GM12865 (cell line): ENCODE measurements around the gene UBXN11.

Source experiments
- DNase-seq: peaks from one replicate; pipeline ENCODE4 v3.0.0; 2010; ENCODE audit warnings: low read depth
- H3K4me3 ChIP-seq: 2 replicates; pipeline ENCODE4 v1.5.1; 2011; ENCODE audit warnings: mild to moderate bottlenecking, low read depth, low read length, control low read depth
- TF ChIP-seq, protein P1 (sequence below): IDR thresholded peaks from 2 replicates; pipeline ENCODE4 v1.5.1; 2011; ENCODE audit warnings: low read length, control low read depth, low read depth, inconsistent platforms; ENCODE audit not compliant: insufficient read depth; ENCODE audit errors: missing control alignments

The UBXN11 gene

DNA sequence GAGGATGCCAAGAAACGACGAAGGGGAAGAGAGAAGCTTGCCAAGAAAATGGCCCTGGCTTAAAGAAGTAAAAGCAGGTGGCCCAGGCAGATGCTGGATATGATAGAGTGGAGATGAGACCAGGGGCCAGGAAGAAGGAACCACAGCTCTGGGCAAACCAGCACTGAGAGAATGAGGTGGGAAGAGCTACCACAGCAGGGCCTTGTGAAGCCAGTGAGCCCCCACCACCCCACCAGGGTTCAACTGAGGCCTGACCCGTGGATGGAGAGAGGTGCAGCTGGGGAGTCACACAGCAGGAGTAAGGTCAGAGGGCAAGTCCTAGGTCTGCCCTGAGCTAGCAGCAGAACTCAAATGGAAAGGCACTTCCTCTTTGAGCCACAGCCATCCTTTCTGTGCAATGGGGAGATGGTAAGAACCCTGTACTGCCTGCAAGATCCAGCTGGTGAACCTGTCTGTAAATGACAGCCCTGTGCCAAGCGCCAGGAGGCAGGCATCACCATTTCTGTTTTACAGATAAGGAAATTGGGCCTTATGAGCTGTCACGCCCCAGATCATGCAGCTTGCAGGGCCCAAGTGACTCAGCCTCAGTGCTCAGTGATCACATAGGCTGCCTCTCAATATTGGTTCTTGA lies 18.0 kb downstream of the UBXN11 start:
- peak; percentile 77 for DNase-seq
- TF ChIP-seq, protein P1, sequence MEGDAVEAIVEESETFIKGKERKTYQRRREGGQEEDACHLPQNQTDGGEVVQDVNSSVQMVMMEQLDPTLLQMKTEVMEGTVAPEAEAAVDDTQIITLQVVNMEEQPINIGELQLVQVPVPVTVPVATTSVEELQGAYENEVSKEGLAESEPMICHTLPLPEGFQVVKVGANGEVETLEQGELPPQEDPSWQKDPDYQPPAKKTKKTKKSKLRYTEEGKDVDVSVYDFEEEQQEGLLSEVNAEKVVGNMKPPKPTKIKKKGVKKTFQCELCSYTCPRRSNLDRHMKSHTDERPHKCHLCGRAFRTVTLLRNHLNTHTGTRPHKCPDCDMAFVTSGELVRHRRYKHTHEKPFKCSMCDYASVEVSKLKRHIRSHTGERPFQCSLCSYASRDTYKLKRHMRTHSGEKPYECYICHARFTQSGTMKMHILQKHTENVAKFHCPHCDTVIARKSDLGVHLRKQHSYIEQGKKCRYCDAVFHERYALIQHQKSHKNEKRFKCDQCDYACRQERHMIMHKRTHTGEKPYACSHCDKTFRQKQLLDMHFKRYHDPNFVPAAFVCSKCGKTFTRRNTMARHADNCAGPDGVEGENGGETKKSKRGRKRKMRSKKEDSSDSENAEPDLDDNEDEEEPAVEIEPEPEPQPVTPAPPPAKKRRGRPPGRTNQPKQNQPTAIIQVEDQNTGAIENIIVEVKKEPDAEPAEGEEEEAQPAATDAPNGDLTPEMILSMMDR = no peak
- peak overlapping the region; percentile 34; the same call in 1 of the 2 replicates for H3K4me3 ChIP-seq

DNA sequence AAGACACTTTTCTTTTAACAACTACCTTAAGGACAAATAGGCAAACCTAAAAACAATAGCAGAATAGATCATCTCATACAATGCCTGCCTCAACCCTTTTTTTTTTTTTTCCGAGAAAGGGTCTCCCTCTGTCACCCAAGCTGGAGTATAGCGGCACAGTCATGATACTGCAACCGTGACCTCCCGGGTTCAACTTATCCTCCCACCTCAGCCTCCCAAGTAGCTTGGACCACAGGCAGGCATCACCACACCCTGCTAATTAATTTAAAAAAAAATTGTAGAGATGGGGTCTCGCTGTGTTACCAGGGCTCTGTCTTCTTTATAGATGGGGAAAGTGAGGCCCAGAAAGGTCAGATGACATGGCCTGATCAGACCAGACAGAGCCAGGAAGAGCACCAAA lies 18.6 kb downstream of the UBXN11 start:
- peak overlapping the region; percentile 7; the same call in 1 of the 2 replicates for H3K4me3 ChIP-seq
- TF ChIP-seq, protein P1 = no peak

DNA sequence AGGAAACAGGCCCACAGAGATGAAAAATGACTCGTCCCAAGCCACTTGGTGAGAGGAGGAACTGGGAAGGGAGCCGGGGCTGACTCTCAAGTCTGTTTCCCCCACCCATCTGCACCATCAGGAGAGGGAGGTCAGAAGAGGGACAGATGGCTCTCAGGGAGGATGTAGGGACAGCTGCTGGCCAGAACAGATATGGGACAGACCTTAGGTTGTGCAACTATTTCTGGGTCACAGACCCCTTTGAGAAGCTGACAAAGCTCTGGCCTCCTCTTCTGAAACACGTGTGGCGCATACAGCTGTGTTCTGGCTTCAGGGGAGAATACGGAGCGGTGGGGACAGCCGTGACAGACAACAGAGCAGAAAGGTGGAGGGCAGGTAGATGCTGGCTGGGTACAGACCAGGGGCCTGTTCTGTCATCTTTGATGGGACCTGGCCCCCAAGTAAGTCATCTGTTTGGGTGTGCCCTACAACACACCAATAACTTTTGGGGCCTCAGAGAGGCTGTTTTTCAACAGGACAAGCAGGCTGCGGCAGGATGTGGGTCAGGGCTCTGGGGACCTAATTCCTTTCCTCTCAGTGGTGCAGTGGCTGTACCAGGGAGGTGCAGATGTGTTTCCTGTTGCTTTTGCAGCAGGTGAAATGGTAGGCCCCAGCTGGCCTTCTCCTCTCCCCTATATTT lies 19.3 kb downstream of the UBXN11 start:
- TF ChIP-seq, protein P1 = no peak
- H3K4me3 ChIP-seq = peak overlapping the region; percentile 19
- peak; percentile 94 for DNase-seq

More for the DNA sequence above, 18.6 kb downstream of the UBXN11 start:
- peak; percentile 10 for DNase-seq

DNA sequence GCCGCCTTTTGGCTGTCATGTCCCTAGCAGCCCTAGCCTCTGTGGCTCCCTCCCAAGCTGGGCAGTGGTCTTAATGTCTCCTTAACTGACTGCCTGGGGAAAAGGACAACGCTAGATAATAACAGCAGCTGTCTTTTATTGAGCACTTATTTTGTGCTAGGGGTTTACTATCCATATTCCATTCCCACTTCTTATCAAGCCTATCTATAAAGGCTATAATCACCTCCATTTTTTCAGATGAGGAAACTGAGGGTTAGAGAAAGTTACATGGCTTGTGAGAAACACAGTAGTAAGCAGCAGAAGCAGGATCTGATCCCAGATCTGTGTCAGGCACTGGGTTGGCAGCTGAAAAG lies 20.4 kb downstream of the UBXN11 start:
- no peak for DNase-seq
- TF ChIP-seq, protein P1 = no peak
- no peak overlapping the region for H3K4me3 ChIP-seq

DNA sequence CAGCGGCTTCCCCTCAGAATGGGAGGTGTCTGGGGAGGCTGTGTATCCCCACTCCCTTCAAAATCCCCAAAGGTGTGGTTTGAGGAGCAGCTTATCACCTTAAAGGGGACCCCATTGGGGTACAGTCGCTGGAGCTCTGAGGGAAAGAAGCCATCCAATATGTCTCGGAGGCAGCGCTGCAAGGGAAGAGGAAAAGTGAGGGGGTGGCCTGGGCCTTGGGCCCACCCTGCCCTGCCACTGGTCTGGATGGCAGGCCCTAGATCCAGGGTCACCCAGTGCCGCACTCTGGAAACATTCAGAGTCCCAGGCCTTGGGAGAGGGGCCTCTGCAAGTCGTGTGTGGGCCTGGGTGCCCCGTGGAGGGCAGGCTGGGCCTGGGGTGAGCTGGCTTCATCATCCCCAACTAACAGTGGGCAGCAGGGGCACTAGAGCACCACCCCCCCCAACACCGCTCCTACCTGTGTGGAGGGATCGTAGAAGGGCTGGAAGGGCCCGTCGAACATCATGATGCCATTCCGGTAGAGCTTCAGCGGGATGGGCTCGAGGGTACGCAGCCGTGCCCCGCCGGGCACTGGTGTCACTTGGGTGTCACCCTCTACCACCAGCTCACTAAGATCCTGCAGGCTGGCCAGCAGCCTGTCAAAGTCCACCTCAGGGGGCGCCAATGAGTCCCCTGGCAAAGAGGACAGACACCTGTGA lies 20.9 kb downstream of the UBXN11 start:
- TF ChIP-seq, protein P1 = peak; percentile 58
- peak; percentile 78 for DNase-seq
- no peak overlapping the region for H3K4me3 ChIP-seq

DNA sequence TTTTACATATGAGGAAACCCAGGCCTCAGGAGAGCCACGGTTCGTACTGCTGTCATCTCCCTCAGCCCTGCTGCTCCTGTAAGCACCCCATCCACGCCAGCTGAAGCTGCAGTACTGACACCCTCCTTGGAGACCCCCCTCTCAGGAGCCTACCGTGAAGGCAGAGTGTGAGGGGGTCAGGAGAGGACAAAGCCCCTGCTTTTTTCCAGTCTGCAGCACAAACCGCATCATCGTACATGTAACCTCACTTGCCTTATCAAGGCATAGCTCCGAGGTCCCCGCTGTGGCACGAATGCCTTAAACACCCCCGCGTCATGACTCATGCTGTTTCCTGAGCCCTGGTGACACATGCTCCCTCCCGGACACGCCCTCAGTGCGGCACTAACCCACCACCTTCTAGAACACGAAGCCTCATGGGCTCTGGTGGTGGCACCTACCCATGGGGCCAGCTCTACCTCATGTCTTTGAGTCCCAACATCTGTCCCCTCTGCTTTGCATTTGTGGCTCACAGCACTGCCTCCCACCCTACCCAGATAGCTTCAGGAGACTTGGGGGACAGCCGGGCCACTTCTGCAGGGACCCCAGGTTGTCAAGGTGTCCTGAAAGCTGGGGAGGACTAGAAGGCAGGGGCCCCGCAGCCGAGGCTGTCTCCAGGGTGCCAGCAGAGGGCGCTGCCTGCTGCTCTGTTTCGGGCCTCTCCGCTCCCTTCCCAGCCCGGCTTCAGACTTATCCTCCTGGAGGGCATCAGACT lies 21.7 kb downstream of the UBXN11 start:
- no peak overlapping the region for H3K4me3 ChIP-seq
- DNase-seq = peak; percentile 80
- TF ChIP-seq, protein P1 = peak; percentile 96
